ENCODE data around the gene FOXN3. TPM values are rescaled to one million over a fixed set of nuclear protein-coding genes. Genes with fewer than 3 reads are reported as not detected.

Gene FOXN3
- total RNA-seq, 1 donor from 2014 or later: 34.5 TPM

DNA sequence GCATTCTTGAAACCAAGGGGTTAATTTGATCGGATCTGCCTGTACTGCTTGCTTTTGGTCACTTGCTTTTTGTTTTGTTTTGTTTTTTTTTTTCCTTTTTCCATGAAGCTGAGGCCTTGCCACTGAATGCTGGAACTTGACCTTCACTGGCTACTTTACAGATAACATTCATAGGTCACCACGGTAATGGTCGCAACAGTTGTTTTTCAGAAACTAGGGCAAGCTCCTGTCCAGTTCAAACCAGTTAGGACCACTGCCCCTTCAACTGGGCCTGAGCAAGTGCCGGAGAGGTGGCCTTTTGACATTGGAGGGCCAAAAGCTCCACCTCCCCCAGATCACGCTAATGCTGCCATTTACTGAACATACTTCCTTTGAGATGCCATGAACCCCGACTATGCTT is 147.6 kb downstream of the FOXN3 start:
- no peak overlapping the region for H3K4me3 ChIP-seq (ENCODE audit: low read depth, low read length)
- TF ChIP-seq, protein P1, sequence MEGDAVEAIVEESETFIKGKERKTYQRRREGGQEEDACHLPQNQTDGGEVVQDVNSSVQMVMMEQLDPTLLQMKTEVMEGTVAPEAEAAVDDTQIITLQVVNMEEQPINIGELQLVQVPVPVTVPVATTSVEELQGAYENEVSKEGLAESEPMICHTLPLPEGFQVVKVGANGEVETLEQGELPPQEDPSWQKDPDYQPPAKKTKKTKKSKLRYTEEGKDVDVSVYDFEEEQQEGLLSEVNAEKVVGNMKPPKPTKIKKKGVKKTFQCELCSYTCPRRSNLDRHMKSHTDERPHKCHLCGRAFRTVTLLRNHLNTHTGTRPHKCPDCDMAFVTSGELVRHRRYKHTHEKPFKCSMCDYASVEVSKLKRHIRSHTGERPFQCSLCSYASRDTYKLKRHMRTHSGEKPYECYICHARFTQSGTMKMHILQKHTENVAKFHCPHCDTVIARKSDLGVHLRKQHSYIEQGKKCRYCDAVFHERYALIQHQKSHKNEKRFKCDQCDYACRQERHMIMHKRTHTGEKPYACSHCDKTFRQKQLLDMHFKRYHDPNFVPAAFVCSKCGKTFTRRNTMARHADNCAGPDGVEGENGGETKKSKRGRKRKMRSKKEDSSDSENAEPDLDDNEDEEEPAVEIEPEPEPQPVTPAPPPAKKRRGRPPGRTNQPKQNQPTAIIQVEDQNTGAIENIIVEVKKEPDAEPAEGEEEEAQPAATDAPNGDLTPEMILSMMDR (IDR thresholded peaks at IDR 0.05; ENCODE audit: insufficient read depth, low read length, poor library complexity, severe bottlenecking): no peak
- DNase-seq (ENCODE audit: low read depth): no peak
- no peaks in the 10 kb centered on the region for H3K36me3 ChIP-seq (ENCODE audit: control insufficient read depth, insufficient read depth, low read length)
- no peaks in the 10 kb centered on the region for H3K27me3 ChIP-seq (ENCODE audit: control insufficient read depth, insufficient read depth, low read length)

- TF ChIP-seq, protein P1 (IDR thresholded peaks at IDR 0.05; ENCODE audit: insufficient read depth, low read length, poor library complexity, severe bottlenecking): no peak
- no peak for DNase-seq (ENCODE audit: low read depth)
- Histone ChIP-seq H3K27me3 (ENCODE audit: control insufficient read depth, insufficient read depth, low read length) (no peaks in the 10 kb centered on the region), H3K4me3 (ENCODE audit: low read depth, low read length) (no peak overlapping the region), H3K36me3 (ENCODE audit: control insufficient read depth, insufficient read depth, low read length) (no peaks in the 10 kb centered on the region)
These were observed 148.5 kb downstream of the FOXN3 start for GRCh38 chr14:89268514-89268913.

DNA sequence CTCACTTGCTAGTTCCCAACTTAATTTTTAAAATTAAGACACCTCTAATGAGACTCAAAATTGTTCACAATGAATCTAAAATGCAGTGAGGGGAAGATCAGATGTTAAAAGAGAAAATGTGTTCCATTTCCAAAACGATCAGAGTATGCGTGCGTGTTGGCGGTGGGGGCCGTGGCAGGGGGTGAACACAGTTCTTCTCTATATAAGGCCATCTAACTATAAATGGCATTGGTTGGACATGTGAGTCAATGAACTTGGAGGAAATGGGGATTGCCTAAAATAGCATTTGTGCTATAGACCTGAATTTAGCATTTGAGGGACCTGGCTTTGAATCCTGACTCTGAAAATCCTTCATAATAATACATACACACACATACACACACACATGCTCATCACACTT is 149.4 kb downstream of the FOXN3 start:
- TF ChIP-seq, protein P1 (IDR thresholded peaks at IDR 0.05; ENCODE audit: insufficient read depth, low read length, poor library complexity, severe bottlenecking): no peak
- no peaks in the 10 kb centered on the region for H3K27me3 ChIP-seq (ENCODE audit: control insufficient read depth, insufficient read depth, low read length)
- no peaks in the 10 kb centered on the region for H3K36me3 ChIP-seq (ENCODE audit: control insufficient read depth, insufficient read depth, low read length)
- DNase-seq (ENCODE audit: low read depth): no peak
- no peak overlapping the region for H3K4me3 ChIP-seq (ENCODE audit: low read depth, low read length)

GRCh38 chr14:89267163-89267562 is 149.9 kb downstream of the FOXN3 start:
- no peaks in the 10 kb centered on the region for H3K27me3 ChIP-seq (ENCODE audit: control insufficient read depth, insufficient read depth, low read length)
- TF ChIP-seq, protein P1 (IDR thresholded peaks at IDR 0.05; ENCODE audit: insufficient read depth, low read length, poor library complexity, severe bottlenecking): no peak
- H3K4me3 ChIP-seq (ENCODE audit: low read depth, low read length): no peak overlapping the region
- DNase-seq (ENCODE audit: low read depth): no peak
- no peaks in the 10 kb centered on the region for H3K36me3 ChIP-seq (ENCODE audit: control insufficient read depth, insufficient read depth, low read length)

DNA sequence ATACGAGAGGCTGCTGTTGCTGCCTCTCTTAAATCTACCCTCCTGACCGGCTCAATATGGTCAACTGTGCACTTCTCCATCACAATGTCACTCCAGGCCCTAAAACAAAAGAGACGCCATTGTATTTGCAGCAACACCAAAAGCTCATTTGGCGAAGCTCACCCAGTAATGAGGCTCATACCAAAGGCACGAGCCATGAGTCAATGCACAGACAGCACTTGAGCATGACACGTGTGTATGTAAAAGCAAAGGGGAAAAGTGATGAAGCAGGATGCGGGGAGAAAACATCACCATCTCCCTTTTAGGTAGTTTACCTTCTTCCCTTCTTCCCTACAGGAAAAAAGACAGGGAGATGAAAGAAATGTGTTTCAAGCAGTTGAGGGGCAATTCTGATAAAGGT is 150.3 kb downstream of the FOXN3 start:
- TF ChIP-seq, protein P1 (IDR thresholded peaks at IDR 0.05; ENCODE audit: insufficient read depth, low read length, poor library complexity, severe bottlenecking): no peak
- Histone ChIP-seq H3K36me3 (ENCODE audit: control insufficient read depth, insufficient read depth, low read length) (no peaks in the 10 kb centered on the region), H3K27me3 (ENCODE audit: control insufficient read depth, insufficient read depth, low read length) (no peaks in the 10 kb centered on the region), H3K4me3 (ENCODE audit: low read depth, low read length) (no peak overlapping the region)
- DNase-seq (ENCODE audit: low read depth): no peak

- TF ChIP-seq, protein P1 (IDR thresholded peaks at IDR 0.05; ENCODE audit: insufficient read depth, low read length, poor library complexity, severe bottlenecking): no peak
- Histone ChIP-seq H3K4me3 (ENCODE audit: low read depth, low read length) (no peak overlapping the region), H3K36me3 (ENCODE audit: control insufficient read depth, insufficient read depth, low read length) (no peaks in the 10 kb centered on the region), H3K27me3 (ENCODE audit: control insufficient read depth, insufficient read depth, low read length) (no peaks in the 10 kb centered on the region)
- no peak for DNase-seq (ENCODE audit: low read depth)
These were observed 151.8 kb downstream of the FOXN3 start for GRCh38 chr14:89265234-89265633.

Measured in kidney epithelial cell (primary cell).